Suprapubic skin (tissue), 3 donors: ENCODE data around the gene RFX8.

Experiments
- POLR2AphosphoS5 ChIP-seq, 3 donors: sonication (generic); formaldehyde crosslinking; IDR thresholded peaks; one replicate each; pipeline ENCODE4 v1.6.1; 2017; ENCODE audit warnings: antibody characterized with exemption in 3 of 3
- TF ChIP-seq, protein P1 (sequence below), 2 donors: fragments of 200-600 bp in 1 of 2; fragments of 450-650 bp in 1 of 2; sonication (generic) in 1 of 2; IDR thresholded peaks; one replicate each; pipeline ENCODE4 v1.5.1; 2016 to 2019; ENCODE audit warnings: antibody characterized with exemption in 2 of 2, mild to moderate bottlenecking in 1 of 2, moderate library complexity in 1 of 2

DNA sequence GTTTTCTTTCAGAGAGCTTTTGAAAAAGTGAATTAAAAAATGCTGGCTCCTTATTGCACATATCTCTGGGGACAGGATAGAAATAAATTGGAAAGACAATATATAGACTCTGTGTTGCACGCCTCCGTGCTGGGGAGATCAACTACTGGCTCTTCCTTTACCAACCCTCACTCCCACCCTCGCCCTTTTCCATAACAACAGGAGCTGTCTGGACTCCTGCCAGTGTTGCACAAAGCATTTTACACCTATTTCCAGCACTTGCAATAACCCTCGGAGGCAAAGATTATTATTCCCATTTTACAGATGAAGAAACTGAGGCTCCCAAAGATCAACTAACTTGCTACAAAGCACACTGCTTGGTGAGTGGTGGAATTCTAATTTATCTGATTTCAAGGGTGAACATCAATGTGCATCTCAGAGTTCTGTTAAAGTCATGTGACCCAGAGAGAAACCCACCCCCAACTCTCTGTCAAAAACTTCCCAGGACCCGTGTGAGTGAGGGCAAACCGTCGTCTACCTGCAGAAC lies 91.8 kb downstream of the RFX8 start:
- no peak for TF ChIP-seq POLR2AphosphoS5 (IDR thresholded peaks at IDR 0.05)
- TF ChIP-seq, protein P1, sequence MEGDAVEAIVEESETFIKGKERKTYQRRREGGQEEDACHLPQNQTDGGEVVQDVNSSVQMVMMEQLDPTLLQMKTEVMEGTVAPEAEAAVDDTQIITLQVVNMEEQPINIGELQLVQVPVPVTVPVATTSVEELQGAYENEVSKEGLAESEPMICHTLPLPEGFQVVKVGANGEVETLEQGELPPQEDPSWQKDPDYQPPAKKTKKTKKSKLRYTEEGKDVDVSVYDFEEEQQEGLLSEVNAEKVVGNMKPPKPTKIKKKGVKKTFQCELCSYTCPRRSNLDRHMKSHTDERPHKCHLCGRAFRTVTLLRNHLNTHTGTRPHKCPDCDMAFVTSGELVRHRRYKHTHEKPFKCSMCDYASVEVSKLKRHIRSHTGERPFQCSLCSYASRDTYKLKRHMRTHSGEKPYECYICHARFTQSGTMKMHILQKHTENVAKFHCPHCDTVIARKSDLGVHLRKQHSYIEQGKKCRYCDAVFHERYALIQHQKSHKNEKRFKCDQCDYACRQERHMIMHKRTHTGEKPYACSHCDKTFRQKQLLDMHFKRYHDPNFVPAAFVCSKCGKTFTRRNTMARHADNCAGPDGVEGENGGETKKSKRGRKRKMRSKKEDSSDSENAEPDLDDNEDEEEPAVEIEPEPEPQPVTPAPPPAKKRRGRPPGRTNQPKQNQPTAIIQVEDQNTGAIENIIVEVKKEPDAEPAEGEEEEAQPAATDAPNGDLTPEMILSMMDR (IDR thresholded peaks at IDR 0.05): no peak
